GM21381 (cell line): ENCODE results near the gene FXYD6.

Experiments used
- ATAC-seq: cut with Tn5 transposase; IDR thresholded peaks from one replicate; pipeline ENCODE4 v1.9.1; 2021; ENCODE audit warnings: mild to moderate bottlenecking, moderate library complexity; ENCODE audit not compliant: unreplicated experiment

Gene FXYD6

DNA sequence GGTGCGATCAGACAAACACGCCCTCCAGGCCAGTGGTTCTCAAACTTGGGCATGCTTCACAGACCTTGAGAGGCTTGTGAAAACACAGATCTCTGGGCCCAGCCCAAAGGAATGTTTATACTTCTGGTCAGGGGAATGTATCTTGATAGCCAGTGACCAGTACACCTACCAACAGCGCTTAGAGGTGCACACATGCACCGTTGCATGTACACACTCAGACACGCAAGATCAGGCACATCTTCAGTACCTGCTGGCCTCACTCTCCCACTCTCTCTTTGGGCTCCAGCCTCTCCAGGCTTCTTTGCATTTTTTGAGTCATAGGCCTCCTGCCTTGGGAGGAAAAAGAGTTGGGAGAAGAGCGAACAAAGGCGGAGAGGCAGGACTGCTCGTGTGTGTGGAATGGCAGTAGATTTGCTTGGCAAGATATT lies 11.7 kb upstream of the FXYD6 start:
- ATAC-seq, result no peak

DNA sequence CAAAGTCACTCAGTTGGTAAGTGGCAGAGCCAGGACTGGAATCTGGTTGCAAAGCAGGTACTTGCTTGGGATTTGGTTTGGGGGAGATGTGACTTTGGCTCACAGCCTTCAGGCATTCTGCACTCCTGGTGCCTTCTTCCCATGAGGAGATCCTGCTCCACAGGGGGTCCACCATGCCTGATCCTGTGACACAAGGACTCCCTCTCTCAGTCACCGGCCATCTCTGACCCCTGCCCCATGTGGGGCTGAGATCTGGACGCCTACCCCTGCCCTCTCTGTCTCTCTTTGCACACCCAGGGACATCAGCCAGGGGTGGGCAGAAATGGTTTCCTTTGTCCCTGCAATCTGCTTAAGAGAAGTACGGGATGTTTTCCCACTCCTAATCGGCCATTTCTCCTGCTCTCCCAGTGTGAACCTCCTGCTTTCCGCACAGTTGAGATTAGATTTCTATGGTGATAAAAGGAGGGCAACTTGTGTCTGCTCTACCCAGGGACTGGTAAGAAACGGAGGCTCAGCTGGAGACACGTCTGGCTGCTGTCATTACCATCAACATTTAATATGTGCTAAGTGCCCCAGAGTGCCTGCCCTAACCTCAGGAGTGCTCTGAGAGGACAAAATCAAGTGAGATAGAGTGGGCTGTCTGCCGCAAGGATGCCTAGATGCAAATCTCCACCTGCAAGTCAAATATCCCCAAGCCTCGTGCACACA lies 11.1 kb upstream of the FXYD6 start:
- ATAC-seq, result no peak

DNA sequence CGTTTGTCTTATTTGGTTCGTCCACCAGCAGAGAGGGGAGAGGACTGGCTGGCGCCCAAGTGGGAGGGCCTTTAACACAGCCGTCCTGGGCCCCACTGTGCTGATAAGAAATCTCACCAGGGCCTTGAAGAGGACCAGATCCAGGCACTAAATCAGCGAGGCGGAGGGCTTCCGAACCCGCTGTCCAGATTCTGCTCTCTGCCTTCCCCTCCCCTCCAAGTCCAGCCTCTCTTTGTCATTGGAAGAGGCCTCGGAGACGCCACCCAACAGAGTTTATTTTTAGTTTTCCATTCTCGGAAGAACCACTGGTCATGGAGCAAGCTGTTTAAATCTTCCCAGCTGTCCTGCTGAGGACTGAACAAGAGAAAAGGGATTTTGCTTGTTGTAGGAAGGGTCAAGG lies 9.3 kb upstream of the FXYD6 start:
- no peak for ATAC-seq

DNA sequence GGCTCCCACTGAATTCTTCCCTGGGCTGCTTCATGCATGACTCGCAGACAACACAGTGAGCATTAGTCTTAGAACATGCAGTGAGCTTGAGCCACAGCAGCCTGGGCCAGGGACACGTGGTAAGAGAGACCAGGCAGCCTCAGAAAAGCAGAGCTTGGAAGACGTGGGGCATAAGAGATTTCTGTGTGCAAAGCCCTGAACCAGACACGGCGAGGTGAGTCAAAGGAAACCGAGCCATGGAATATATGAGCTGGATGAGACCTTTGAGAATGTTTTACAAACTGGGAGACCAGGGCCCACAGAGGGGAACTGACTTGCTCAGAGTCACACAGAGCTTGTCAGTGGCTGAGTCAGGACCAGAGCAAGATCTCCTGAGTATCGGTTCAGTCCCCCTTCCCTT lies 8.5 kb upstream of the FXYD6 start:
- ATAC-seq, result no peak

DNA sequence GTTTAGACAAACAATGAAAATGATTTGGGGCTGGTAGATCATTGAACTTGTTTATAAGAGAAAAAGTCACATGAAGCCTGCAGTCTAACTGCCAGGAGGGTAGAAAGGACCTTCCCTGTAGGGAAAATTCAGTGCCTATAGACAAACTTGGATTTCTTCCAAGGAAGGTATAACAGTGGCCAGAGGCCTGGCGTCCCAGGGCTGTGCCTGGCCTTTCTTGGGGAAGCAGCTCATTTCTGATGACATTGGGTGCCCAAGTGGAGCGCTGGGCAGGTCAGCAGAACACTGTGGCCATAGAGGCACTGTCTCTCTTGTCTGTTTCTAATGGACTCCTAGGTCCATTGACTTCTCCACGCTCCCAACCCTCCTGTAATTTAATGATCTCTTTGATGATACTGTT lies 6.6 kb upstream of the FXYD6 start:
- no peak for ATAC-seq

DNA sequence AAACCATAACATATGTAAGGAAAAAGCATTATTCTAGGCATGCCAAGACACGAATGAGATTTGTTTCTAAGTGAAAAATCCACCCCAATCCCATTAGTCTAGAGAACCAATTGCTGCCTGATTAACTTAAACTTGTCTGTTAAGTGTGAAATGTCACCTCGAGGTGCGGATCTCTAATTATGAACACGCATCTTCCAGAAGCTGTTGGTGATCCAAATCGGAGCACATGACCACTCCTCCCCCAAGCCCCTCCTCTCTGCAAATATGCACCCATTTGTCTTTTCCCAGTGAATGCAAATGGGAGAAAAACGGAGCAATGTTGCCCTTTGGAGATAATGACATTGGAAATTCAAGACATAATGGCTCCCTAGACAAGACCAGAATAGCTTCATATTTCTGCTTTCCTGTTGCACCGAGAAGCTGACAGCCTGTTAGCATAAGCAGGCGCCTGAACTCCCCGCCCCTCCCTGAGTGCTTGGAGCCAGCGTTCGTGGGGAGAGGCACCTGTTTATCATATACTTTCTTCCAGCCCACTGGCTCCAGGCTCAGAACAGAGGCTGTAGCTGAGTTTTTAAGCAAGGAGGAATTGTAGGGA lies 6.0 kb upstream of the FXYD6 start:
- ATAC-seq, result no peak

DNA sequence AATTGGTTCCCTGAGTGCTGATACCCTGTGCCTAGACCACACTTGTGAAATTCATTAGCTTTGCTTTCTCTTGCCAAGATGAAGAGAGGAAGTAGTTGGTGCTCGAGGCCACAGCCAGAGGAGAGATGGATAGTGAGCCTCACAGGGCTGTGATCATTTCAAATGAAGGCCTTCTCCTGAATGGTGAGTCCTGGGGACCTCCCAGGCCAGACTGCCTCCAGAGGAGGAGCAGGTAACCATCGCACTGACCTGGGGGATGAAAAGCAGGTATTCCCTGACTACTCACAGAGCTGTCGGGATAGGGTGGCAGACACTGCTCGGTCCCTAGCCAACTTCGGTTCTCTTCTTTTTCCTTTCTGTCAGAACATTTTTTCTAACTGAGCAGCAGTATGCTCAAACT lies 4.8 kb upstream of the FXYD6 start:
- no peak for ATAC-seq

DNA sequence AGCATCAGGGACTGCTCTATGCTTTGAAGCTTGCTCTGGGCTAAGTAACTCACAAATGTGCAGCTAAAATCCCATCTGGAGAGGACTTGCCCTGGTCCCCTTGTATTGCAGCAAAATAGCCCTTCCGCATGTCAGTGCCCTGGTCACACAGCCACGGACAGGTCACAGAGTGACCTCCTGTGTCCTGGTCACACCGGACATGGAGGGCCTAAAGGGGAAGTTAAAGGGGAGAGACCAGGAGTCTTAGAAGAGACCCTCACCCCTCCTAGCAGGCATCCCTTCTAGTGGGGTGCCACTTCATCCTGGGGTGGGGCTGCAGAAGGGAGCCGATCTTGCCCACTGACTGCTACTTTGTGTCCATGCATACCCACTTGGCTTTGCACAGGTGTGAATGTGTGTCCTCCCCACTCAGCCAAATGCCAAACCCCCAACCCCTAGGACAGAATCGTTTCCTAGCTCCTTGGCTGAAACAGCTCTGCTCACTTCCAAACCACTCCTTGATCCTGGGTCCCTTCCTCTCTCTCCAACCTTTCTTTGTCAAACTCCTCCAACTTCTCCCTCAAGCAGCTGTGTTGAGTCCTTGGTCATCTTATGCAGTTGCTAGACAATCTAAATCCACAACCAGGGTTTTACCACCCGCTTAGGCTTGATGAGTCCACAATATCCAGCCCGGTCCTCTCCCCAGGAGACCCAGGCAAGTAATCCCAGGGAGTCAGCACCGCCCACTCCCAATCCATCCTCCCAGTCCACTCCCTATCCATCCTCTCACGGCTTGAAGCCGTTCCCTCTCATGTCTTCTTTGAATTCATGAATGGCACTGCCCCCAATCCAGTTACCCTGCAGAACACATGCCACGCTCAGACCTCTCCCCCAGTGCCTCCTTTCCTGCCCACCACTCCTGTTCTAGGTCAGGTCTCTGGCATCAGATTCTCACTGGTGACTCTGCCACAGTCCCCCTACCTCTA lies 3.3 kb upstream of the FXYD6 start:
- ATAC-seq, result no peak

DNA sequence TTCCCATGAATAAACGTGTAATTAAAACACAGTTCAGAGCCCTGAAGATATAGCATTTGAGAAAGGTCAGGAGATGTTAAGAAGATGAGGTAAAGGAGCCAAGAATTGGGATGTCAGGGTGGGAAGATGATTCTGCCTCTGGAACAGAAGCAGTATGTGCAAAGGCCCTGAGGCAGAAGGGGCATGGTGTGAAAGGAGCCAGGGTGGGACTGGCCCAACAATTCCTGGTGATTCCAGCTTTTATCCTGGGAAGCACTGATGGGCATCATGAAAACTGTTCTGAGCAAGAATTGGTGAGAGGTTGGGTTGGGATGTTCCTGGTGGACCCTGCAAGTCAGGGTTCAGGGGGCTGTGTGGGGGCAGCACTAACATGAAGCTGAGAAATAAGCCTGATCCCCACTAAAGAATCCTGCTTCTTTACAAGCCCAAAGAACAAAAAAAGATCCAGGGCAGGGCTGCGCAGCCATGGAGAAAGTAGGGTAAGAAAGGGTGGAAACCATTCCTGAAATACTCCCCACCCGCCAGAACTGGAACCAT lies 2.5 kb upstream of the FXYD6 start:
- no peak for ATAC-seq

DNA sequence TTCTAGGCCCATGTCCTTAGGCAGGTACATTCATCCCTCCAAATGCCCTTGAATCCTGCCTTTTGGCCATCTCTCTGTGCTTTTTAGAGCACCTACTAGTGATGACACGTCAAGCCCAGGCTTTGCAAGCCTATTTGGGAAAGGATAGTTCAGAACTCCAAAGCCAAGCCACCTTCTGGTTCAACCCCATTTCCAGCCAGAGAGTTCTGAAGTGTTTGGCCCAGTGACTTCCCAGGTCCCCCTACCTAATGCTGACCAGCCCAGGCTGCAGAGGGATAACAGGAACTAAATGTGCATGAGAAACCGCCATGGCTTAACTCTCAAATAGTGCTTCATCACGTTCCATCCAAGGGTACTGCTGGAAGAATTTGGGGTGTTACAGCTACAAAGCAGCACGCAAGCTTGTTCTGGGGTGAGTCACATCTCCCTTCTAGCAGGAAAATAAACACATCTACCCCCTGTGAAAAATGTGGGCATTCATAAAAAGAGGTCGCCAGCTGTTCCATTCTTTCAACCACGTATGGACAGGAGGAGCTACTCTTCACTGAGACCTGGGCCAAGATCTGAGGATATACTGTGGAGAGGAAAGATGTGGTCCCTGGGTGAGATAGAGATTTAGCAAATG lies 2.0 kb upstream of the FXYD6 start:
- no peak for ATAC-seq

DNA sequence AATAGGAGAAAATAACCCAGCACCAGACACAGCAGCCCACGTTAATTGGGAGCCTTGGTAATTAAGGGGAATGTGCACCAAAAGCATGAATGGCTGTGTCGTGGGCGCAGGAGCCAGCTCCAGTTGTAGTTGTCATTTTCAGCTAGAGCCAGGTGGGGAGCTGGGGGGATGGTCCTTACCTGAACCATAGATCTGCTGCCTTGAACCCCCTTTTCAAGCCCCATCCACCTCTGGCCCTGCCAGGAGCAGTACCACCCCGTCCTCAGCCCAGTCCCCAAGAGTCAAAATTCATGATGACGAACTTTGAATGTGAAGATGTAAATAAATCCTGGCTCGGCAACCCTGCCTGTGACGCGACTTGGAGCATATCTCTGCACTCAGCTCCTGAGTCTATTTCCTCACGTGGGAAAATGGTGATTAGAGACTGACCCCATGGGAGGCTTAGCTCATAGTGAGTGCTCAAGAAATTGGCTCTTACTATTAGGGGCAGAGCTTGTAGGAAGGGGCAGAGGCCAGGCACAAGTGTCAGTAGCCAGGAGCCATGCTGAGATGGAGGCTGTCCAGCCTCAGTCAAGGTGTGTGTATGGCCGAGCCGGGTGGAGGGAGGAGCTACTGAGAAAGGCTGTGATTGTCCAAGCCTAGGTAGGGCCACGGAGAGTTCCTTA lies 794 bp upstream of the FXYD6 start:
- ATAC-seq, result no peak

DNA sequence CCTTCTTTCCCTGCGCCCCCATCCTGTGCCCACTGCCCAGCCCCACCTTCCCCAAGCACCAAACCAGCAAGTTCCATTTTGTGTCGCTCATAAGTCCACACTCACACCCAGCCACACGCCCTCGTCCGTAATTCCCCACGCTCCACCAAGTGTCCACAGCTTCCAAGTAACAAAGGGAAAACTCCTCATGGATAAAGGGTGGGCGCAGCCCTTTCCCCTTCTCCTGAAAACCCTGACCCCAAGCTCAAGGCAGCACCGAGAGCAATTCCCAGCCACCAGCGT lies 458 bp downstream of the FXYD6 start:
- no peak for ATAC-seq

DNA sequence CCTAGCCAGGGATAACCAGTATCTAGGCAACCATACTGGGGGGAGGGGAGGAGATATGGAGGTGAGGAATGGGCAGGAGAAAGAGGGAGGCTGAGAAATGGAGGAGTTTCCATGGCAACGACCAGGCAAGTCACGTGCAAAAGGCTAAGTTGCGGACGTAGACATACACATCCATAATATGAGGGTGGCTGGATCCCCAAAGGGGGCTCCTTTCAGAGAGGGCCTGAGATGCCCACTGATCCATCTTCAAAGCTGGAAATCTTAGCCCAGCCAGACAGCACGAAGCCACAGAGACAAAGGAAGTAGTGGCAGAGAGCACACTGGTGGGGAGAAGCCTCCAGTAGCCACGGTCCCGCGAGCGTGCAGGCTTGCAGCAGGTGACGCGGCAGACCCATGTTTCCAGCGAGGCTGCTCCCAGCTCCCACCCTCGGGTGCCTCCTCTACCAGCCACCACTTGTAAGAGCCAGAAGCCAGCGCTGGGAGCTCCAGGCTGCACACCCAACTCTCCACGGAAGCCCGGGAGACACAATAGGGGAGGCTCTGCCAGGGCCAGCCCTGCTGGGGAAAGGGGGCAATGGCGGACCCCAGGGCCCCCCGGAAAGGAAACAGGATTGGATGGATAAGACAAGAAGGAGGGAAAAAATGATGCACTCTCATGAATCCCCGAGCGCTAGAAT lies 938 bp downstream of the FXYD6 start:
- no peak for ATAC-seq

DNA sequence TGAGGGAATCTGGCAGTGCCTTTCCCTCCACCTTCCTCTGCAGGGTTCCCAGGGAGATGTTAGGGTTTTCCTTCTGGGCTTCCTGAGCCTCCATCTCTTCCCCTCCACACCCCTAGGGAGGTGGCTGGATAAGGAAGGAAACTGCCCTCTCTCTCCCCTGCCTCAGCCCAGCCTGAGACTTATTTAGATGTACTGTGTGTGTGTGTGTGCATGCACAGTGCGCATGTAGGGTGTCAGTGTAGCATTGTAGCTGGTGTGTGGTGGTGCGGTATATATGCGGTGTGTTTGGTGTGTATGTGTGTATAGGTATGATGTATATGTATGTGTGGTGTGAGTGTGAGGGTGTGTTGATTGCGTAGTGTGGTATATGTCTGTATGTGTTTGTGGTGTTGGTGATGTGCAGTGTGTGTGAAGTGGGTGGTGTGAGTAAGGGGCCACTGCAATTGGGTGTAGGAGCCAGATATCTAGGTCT lies 1.5 kb downstream of the FXYD6 start:
- ATAC-seq, result no peak

DNA sequence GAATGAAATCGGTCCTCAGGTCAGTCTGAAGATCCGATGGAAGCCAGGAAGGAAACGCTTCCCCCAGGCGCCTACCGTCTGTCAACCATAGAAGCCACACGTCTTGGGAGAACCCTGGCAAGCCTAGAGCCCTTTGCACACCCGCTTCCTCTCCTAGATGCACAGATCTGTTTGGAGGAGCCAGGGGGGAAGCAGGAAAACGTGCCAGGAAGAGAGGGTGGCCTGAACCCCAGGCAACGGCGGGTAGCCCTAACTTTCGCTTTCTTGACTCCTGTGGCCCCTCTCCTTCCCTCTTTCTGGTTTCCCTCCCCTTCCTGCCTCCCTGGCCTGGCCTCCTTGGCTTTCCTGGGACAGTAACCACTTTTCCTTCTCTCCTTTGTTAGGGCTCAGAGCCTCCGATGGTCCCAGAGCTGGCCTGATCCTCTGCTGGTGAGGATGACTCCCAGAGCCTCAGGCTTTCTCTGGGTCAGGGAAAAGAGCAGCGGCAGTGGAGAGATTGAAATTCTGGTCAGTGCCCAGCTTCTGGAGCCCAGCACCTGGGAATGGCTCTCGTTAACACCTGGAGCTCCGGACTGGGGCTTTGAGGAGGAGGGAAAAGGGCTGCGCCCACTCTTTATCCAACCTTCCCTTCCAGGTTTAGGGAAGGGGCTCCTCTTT lies 2.1 kb downstream of the FXYD6 start:
- no peak for ATAC-seq

DNA sequence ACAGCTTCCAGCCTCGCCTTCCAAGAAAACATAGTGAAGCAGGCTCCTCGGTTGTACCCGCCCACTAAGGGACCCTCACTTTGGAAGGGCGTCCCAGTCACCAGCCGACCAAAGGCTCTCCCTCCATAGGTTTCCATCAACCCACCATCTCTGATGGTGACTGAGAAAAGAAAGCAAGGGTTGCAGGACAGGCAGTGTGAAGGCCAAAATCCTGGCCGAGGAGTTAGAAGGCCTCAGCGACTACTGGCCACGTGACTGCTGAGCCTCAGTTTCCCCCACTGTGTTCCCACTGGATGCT lies 2.7 kb downstream of the FXYD6 start:
- no peak for ATAC-seq

DNA sequence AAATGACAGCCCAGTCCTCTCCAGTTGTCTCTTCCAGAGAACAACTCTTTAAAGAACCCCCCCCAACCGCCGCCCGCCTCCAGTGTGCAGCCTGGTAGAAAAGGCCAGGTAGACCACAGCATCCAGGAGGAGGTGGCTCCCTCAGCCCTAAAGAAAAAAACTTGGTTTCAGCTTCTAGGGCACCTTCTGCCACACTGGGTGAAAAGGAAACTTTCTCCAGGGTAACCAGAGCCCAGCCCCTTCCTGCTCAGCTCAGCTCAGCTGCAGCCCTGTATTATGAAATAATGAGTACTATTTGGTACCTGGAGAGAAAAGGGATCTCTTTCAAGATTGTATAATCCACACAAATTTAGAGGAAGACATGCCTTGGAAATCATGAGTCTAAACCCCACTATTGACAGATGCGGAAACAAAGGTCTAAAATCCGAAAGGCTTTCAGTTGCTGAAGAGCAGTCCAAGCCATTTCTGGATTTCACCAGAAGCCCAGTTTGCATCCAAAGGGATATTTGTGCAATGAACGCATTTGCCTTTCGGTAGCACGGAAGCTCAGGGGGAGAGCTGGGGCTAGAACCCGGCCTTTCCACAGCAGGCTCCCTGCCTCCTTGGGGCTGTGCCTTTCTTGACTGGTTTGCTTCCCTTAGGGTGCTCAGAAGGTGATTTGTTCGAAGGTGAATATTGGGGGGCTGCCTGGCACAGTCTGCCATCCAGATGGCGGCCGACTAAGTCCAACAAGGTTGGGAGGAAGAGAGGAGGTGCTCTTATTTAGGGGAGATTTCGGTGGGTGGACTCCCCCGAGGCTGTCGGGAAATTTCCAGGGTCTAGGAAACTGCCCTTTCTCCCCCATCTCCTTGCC lies 3.3 kb downstream of the FXYD6 start:
- no peak for ATAC-seq

DNA sequence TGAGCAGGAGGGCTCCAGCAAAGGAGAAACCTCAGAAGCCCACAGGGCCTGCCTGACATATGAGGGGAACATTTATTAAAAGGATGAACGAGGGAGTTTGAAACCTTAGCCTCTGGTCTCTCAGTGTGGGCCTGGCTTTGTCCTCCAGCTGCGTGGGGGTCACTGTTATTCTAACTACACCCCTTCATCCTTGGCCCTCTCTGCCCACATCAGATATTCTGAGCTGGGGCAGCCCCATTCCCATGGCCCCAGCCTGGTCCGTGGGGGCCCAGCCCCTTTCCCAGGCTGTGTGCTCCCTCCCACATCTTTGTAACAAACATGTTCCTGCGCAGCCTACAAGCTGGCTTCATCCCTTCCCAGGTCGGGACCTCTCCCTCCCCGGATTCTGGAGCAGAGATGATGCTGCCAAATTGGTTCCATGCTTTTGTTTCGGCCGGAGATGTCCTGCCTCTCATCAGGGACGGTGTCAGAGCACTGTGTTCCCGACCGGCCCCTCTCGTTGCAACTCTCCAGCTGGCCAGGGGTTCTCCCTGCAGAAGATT lies 4.0 kb downstream of the FXYD6 start:
- no peak for ATAC-seq

DNA sequence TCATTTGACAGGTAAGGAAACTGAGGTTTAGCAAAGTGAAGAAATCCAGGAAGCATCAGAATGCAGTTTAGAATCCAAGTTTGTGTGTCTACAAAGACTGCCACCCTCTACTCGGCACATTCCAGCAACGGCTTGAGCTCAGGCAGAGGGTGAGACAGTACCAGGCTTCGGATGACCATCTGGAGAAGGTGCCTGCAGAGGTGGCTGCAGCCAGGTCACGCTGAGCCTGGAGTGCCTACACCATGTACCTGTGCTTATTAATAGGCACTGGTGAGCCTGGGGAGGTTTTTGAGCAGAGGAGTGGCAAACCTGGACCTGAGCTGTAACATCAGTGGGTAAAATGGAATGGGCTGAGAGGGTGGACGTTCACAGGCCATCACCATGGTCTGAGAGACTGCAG lies 4.7 kb downstream of the FXYD6 start:
- no peak for ATAC-seq
